NCI-H1105 (cell line): ENCODE data around the gene ADD1.
"Not testable (repeated sequence)": the region's sequence is repeated elsewhere in the genome, so short reads cannot be mapped to it uniquely, and the experiment has no call there.

Experiments used
- DNase-seq: peaks from one replicate; lab custom pipeline; 2025; lab: John Stamatoyannopoulos, UW

ADD1 gene

GRCh38 chr4:2922453-2923101 is 78.9 kb downstream of the ADD1 start:
- DNase-seq = not testable (repeated sequence)

GRCh38 chr4:2923141-2923551 is 79.5 kb downstream of the ADD1 start:
- no peak for DNase-seq

- no peak for DNase-seq
Observed at GRCh38 chr4:2923668-2924173, 80.1 kb downstream of the ADD1 start.

- DNase-seq = no peak
Observed at GRCh38 chr4:2924286-2924685, 80.6 kb downstream of the ADD1 start.

GRCh38 chr4:2924765-2925301 is 81.2 kb downstream of the ADD1 start:
- no peak for DNase-seq

- no peak for DNase-seq
Observed at GRCh38 chr4:2925496-2925895, 81.9 kb downstream of the ADD1 start.

GRCh38 chr4:2925931-2926860 is 82.6 kb downstream of the ADD1 start:
- no peak for DNase-seq

- DNase-seq = no peak
Observed at GRCh38 chr4:2927016-2927695, 83.5 kb downstream of the ADD1 start.

GRCh38 chr4:2927696-2928075 is 84.0 kb downstream of the ADD1 start:
- no peak for DNase-seq

- DNase-seq = no peak
Observed at GRCh38 chr4:2928242-2929176, 84.9 kb downstream of the ADD1 start.

GRCh38 chr4:2929469-2929868 is 85.8 kb downstream of the ADD1 start:
- DNase-seq = no peak

GRCh38 chr4:2930135-2930757 is 86.6 kb downstream of the ADD1 start:
- DNase-seq = no peak

GRCh38 chr4:2930758-2931511 is 87.3 kb downstream of the ADD1 start:
- DNase-seq = no peak

- no peak for DNase-seq
Observed at GRCh38 chr4:2931512-2932301, 88.1 kb downstream of the ADD1 start.

- no peak for DNase-seq
Observed at GRCh38 chr4:2932321-2932950, 88.8 kb downstream of the ADD1 start.

GRCh38 chr4:2932951-2933565 is 89.4 kb downstream of the ADD1 start:
- DNase-seq = no peak

- no peak for DNase-seq
Observed at GRCh38 chr4:2933566-2934076, 90.0 kb downstream of the ADD1 start.
